ENCODE measurements around the gene MCCC2.

Gene MCCC2

DNA sequence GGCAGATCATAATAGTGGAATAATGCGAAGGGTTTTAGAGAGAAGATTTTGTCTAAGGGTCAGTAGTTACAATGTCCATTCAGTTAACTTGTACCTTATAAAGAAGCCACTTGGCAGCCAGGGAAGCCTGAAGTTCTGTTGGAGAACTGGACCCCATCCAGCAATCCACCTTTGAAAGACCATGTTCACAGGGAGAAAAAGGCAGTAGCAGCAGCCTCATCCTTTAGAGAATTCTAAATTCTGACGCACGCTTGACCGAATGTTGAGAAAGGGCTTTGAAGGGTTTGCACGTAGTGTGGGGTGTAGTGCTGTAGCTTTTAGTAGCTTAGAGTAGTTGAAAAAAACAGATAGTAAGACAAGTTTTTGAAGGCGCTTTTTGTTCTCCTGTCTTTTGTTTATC lies 42.8 kb downstream of the MCCC2 start:
- no peak for DNase-seq (ENCODE audit: low read depth)

DNA sequence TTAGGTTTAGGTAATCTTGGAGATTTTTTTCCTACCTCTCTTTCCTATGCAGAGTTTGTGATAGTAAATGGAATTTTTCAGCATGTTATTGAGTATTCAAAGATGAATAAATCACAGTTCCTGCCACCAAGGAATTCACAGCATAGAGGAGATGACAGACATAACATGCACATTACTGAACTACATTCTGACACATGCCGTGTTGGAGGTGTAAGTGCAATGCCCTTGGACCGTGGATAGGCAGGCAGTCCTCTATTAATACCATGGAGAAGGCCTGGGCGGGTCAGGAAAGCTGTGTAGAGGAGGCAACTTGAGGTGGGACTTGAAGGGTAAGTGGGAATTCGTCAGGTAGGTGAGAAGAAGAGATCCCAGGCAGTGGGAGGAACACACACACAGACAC lies 43.9 kb downstream of the MCCC2 start:
- TF ChIP-seq, protein P1, sequence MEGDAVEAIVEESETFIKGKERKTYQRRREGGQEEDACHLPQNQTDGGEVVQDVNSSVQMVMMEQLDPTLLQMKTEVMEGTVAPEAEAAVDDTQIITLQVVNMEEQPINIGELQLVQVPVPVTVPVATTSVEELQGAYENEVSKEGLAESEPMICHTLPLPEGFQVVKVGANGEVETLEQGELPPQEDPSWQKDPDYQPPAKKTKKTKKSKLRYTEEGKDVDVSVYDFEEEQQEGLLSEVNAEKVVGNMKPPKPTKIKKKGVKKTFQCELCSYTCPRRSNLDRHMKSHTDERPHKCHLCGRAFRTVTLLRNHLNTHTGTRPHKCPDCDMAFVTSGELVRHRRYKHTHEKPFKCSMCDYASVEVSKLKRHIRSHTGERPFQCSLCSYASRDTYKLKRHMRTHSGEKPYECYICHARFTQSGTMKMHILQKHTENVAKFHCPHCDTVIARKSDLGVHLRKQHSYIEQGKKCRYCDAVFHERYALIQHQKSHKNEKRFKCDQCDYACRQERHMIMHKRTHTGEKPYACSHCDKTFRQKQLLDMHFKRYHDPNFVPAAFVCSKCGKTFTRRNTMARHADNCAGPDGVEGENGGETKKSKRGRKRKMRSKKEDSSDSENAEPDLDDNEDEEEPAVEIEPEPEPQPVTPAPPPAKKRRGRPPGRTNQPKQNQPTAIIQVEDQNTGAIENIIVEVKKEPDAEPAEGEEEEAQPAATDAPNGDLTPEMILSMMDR (IDR thresholded peaks at IDR 0.05; ENCODE audit: control insufficient read depth, insufficient read depth, low read depth, low read length, missing control alignments) = no peak
- no peak for DNase-seq (ENCODE audit: low read depth)
- no peak overlapping the region for H3K4me3 ChIP-seq (ENCODE audit: control insufficient read depth, low read depth, low read length)

More for the DNA sequence above, 42.8 kb downstream of the MCCC2 start:
- TF ChIP-seq, protein P1 (IDR thresholded peaks at IDR 0.05; ENCODE audit: control insufficient read depth, insufficient read depth, low read depth, low read length, missing control alignments) = no peak
- H3K4me3 ChIP-seq (ENCODE audit: control insufficient read depth, low read depth, low read length) = no peak overlapping the region

DNA sequence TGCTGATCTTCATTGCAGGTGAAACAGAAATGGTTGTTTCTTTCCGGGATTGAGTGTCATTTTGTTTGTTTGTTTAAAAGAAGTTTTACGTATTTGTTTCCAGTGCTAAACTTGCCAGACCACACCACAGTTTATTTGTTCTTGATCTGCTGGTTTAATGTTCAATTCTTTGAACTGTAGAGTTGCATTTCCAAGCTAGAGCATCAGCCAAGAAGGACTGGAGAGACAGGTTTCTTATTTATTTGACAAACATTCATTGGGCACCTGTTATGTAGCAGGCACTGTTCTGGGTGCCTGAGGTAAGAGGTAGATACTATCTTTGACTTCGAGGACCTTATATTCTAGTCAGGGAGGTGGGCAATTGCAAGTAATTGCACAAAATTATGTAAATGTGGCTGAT lies 45.0 kb downstream of the MCCC2 start:
- DNase-seq (ENCODE audit: low read depth) = no peak
- H3K4me3 ChIP-seq (ENCODE audit: control insufficient read depth, low read depth, low read length) = no peak overlapping the region
- TF ChIP-seq, protein P1 (IDR thresholded peaks at IDR 0.05; ENCODE audit: control insufficient read depth, insufficient read depth, low read depth, low read length, missing control alignments) = no peak

DNA sequence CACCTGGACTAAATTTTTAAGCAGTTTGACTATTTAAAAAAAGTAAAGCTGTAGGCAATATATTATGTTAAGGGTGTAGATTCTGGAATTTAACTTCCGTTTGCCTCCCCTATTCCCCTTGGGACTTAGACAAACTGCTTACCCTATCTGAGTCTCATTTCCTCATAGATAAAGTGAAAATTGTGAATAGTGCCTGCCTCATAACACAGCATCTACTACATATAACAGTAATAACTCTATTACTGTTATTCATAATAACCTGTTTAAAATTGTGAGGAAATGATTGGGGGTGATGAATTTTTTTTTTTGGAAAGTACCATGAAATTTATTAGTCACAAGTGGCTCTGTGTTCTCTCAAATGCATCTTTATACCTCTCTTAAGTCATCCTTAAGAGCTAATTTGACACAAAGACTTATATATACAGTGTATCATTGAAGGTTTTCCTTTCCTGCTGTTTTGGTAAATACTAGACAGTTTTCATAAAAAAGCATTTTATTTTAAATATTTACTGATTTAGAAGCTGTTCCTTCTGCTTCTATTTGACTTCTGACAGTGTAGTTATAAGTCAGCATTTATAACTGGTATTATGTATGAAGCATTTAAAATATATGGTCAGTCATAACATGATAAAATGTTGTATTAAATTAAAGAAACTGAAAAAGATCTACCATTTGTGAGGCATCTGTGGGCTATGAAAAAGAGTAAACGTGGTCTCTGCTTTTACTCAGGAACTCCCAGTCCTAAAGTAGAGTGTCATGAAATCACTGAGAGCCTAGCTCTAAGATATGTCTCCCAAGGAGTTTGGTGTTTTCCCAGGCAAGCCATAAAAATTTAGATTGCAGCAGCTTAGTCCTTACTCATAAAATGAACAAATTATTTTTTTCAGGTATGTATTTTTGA lies 46.4 kb downstream of the MCCC2 start:
- DNase-seq (ENCODE audit: low read depth) = no peak
- no peak overlapping the region for H3K4me3 ChIP-seq (ENCODE audit: control insufficient read depth, low read depth, low read length)
- TF ChIP-seq, protein P1 (IDR thresholded peaks at IDR 0.05; ENCODE audit: control insufficient read depth, insufficient read depth, low read depth, low read length, missing control alignments) = no peak

DNA sequence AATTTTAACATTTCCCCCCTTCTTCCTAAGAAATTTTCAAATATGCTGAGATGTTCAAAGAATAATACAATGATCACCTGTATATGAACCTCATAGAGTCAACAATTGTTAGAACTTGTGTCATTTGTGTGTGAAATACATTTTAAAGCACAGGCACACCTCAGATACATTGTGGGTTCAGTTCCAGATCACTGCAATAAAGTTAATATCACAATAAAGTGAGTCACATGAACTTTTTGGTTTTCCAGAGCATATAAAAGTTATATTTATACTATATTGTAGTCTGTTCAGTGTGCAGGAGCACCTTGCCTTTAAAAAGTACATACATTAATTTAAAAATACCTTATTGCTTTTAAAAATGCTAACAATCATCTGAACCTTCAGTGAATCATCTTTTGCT lies 50.0 kb downstream of the MCCC2 start:
- TF ChIP-seq, protein P1 (IDR thresholded peaks at IDR 0.05; ENCODE audit: control insufficient read depth, insufficient read depth, low read depth, low read length, missing control alignments) = no peak
- H3K4me3 ChIP-seq (ENCODE audit: control insufficient read depth, low read depth, low read length) = no peak overlapping the region
- DNase-seq (ENCODE audit: low read depth) = no peak

DNA sequence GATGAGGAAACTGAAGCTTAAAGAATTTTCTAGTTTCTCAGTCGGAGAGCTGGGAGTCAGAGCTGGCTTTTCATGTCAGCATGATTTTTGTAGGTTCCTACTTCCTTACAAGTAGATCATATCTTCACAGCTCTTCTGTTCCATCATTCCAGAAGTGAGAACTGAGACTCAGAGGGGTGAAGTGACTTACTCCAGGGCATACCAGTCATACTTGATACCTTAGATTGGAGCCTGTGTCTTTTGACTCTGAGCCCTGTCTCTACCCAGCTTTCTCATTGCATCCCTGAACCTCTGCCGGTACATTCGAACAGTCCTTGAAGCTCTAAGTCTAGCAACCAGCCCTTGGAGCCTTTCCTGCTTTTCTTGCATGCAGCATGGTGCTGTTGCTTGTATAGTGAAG lies 53.3 kb downstream of the MCCC2 start:
- TF ChIP-seq, protein P1 (IDR thresholded peaks at IDR 0.05; ENCODE audit: control insufficient read depth, insufficient read depth, low read depth, low read length, missing control alignments) = no peak
- DNase-seq (ENCODE audit: low read depth) = no peak
- no peak overlapping the region for H3K4me3 ChIP-seq (ENCODE audit: control insufficient read depth, low read depth, low read length)
